Neural progenitor cell (in vitro differentiated cells): Measurements from ENCODE around the gene SPON1.

Source experiments
- CTCF ChIP-seq: fragments of 200-600 bp; sonication (generic); IDR thresholded peaks from 2 replicates; pipeline ENCODE4 v1.5.1; 2017; ENCODE audit warnings: antibody characterized with exemption, mild to moderate bottlenecking
- EZH2 ChIP-seq: fragments of 200-600 bp; sonication (generic); IDR thresholded peaks from 2 replicates; pipeline ENCODE4 v1.6.1; 2017; ENCODE audit warnings: antibody characterized with exemption, mild to moderate bottlenecking, moderate library complexity

DNA sequence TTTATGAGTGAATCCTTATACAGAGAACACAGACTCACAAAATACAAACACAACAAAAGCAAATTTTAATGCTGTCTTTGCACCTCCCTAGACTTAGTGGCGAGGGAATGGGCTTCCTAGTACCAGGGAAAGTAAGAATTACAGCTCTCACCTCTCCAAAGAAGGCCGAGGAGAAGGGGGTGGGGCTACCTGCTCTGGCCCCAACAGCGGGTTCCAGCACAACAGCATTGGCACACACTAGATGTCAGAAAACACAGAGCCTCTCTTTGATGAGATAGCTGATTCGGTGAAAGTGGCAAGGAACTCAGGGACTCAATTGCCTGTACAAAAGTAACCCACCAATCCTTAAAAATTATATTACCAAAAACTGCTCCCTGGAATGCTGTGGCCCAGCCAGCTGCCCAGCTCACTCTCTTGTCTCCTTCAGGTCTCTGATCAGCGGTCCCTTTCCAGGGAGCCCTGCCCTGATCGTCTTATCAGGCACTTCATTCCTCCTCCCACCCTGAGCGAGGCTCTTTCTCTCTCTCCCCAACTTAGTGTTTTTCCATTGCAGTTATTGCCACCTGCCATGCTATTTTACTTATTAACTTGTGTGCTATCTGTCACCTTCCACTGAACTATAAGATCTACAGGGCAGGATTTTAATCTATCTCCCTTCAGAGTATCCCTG is 30.7 kb downstream of the SPON1 start:
- TF ChIP-seq CTCF (no peak), EZH2 (no peak)
